Measurements from ENCODE around the gene SUPT3H.

GRCh38 chr6:44969446-44970185 is 408.1 kb downstream of the SUPT3H start:
- TF ChIP-seq EZH2 (IDR thresholded peaks at IDR 0.05) (no peak), POLR2AphosphoS5 (IDR thresholded peaks at IDR 0.05; ENCODE audit: borderline replicate concordance, low read depth, low read length) (no peak), FOXP2 (optimal IDR thresholded peaks at IDR 0.05; ENCODE audit: control extremely low read depth, extremely low read length, insufficient read depth) (no peak)

Measured in SK-N-MC (cell line).